ENCODE data around the gene SEMA3B.

SEMA3B gene

GRCh38 chr3:50287262-50287661 lies 18.3 kb downstream of the SEMA3B start:
- H3K79me2 ChIP-seq (ENCODE audit: low read length) = peaks cover 40% of the 10 kb centered on the region
- H3K4me3 ChIP-seq (ENCODE audit: low read length) = no peak overlapping the region
- no peaks in the 10 kb centered on the region; the same call in 1 of the 2 replicates for H3K4me1 ChIP-seq (ENCODE audit: low read length)
- no peaks in the 10 kb centered on the region for H3F3A ChIP-seq (ENCODE audit: insufficient read depth, low read length)
- no peak for DNase-seq
- H3K27ac ChIP-seq (ENCODE audit: low read length) = no peak overlapping the region
- H3K9ac ChIP-seq (ENCODE audit: low read length) = no peak overlapping the region
- peaks cover 15% of the 10 kb centered on the region for H3K36me3 ChIP-seq (replicated peaks; ENCODE audit: insufficient read depth, low read length)
- H2AFZ ChIP-seq (ENCODE audit: low read length) = no peak overlapping the region
- no peaks in the 10 kb centered on the region for H4K20me1 ChIP-seq (ENCODE audit: insufficient read depth, low read length)
- H3K4me2 ChIP-seq (ENCODE audit: low read depth, low read length) = no peak overlapping the region
- H3K9me2 ChIP-seq (replicated peaks; ENCODE audit: insufficient read depth, low read length) = no peaks in the 10 kb centered on the region
- TF ChIP-seq EZH2 (optimal IDR thresholded peaks at IDR 0.05; ENCODE audit: low read depth, low read length) = no peak
- no peak for TF ChIP-seq CTCF (IDR thresholded peaks at IDR 0.05; ENCODE audit: low read length)
- TF ChIP-seq EZH2phosphoT487 (IDR thresholded peaks at IDR 0.05; ENCODE audit: low read length) = no peak
- no peaks in the 10 kb centered on the region for H3K9me3 ChIP-seq (replicated peaks; ENCODE audit: insufficient read depth, low read length)
- H3K27me3 ChIP-seq (replicated peaks; ENCODE audit: insufficient read depth, low read length) = no peaks in the 10 kb centered on the region

GRCh38 chr3:50288387-50289007 lies 19.6 kb downstream of the SEMA3B start:
- Histone ChIP-seq H3K27me3 (replicated peaks; ENCODE audit: insufficient read depth, low read length) (no peaks in the 10 kb centered on the region), H3K36me3 (replicated peaks; ENCODE audit: insufficient read depth, low read length) (peaks cover 15% of the 10 kb centered on the region), H3K4me2 (ENCODE audit: low read depth, low read length) (no peak overlapping the region), H3K79me2 (ENCODE audit: low read length) (peaks cover 40% of the 10 kb centered on the region), H3K9ac (ENCODE audit: low read length) (no peak overlapping the region), H3K4me1 (ENCODE audit: low read length) (peaks cover 5% of the 10 kb centered on the region; the same call in 1 of the 2 replicates), H3K9me2 (replicated peaks; ENCODE audit: insufficient read depth, low read length) (no peaks in the 10 kb centered on the region), H2AFZ (ENCODE audit: low read length) (no peak overlapping the region), H3F3A (ENCODE audit: insufficient read depth, low read length) (no peaks in the 10 kb centered on the region), H3K4me3 (ENCODE audit: low read length) (no peak overlapping the region), H4K20me1 (ENCODE audit: insufficient read depth, low read length) (no peaks in the 10 kb centered on the region), H3K27ac (ENCODE audit: low read length) (no peak overlapping the region), H3K9me3 (replicated peaks; ENCODE audit: insufficient read depth, low read length) (no peaks in the 10 kb centered on the region)
- no peak for DNase-seq
- no peak for TF ChIP-seq EZH2phosphoT487 (IDR thresholded peaks at IDR 0.05; ENCODE audit: low read length)
- no peak for TF ChIP-seq CTCF (IDR thresholded peaks at IDR 0.05; ENCODE audit: low read length)
- TF ChIP-seq EZH2 (optimal IDR thresholded peaks at IDR 0.05; ENCODE audit: low read depth, low read length) = no peak

GRCh38 chr3:50289130-50289529 lies 20.2 kb downstream of the SEMA3B start:
- H3K4me1 ChIP-seq (ENCODE audit: low read length) = peaks cover 5% of the 10 kb centered on the region; the same call in 1 of the 2 replicates
- H3K27ac ChIP-seq (ENCODE audit: low read length) = no peak overlapping the region
- H3K27me3 ChIP-seq (replicated peaks; ENCODE audit: insufficient read depth, low read length) = no peaks in the 10 kb centered on the region
- no peak overlapping the region for H2AFZ ChIP-seq (ENCODE audit: low read length)
- no peaks in the 10 kb centered on the region for H3K9me2 ChIP-seq (replicated peaks; ENCODE audit: insufficient read depth, low read length)
- H3K36me3 ChIP-seq (replicated peaks; ENCODE audit: insufficient read depth, low read length) = peaks cover 15% of the 10 kb centered on the region
- no peak for TF ChIP-seq EZH2 (optimal IDR thresholded peaks at IDR 0.05; ENCODE audit: low read depth, low read length)
- TF ChIP-seq CTCF (IDR thresholded peaks at IDR 0.05; ENCODE audit: low read length) = no peak
- no peak for TF ChIP-seq EZH2phosphoT487 (IDR thresholded peaks at IDR 0.05; ENCODE audit: low read length)
- H3F3A ChIP-seq (ENCODE audit: insufficient read depth, low read length) = no peaks in the 10 kb centered on the region
- H3K9ac ChIP-seq (ENCODE audit: low read length) = no peak overlapping the region
- H3K79me2 ChIP-seq (ENCODE audit: low read length) = peaks cover 40% of the 10 kb centered on the region
- DNase-seq = no peak
- no peaks in the 10 kb centered on the region for H3K9me3 ChIP-seq (replicated peaks; ENCODE audit: insufficient read depth, low read length)
- H3K4me3 ChIP-seq (ENCODE audit: low read length) = no peak overlapping the region
- no peak overlapping the region for H3K4me2 ChIP-seq (ENCODE audit: low read depth, low read length)
- no peaks in the 10 kb centered on the region for H4K20me1 ChIP-seq (ENCODE audit: insufficient read depth, low read length)
